ENCODE measurements around the gene ST7L.
"Not testable (repeated sequence)": the region's sequence is repeated elsewhere in the genome, so short reads cannot be mapped to it uniquely, and the experiment has no call there.

The ST7L gene

GRCh38 chr1:112486063-112486462, 132.9 kb downstream of the ST7L start:
- DNase-seq: not testable (repeated sequence)

GRCh38 chr1:112478314-112478713, 140.6 kb downstream of the ST7L start:
- no peak for DNase-seq

GRCh38 chr1:112477550-112477949, 141.4 kb downstream of the ST7L start:
- DNase-seq: no peak
